Right lobe of liver (tissue), 4 donors: ENCODE data around the gene DDX41.

Experiments
- CTCF ChIP-seq, 4 donors: fragments of 200-600 bp in 3 of 4; fragments of 450-650 bp in 1 of 4; IDR thresholded peaks; one replicate each; pipeline versions ENCODE4 v1.5.1 to v1.8.0; 2016 to 2022; ENCODE audit warnings: antibody characterized with exemption in 4 of 4, mild to moderate bottlenecking in 2 of 4
- POLR2A ChIP-seq: fragments of 450-650 bp; IDR thresholded peaks from one replicate; pipeline ENCODE4 v1.6.1; 2017; ENCODE audit warnings: antibody characterized with exemption, mild to moderate bottlenecking
- donor health status: DM: no; HTN: no; CAD: no.
- donor health status: DM: no; HTN: no; CAD: no.
- donor health status: DM: no; HTN: yes; CAD: no.

GRCh38 chr5:177462021-177462670 is 54.6 kb downstream of the DDX41 start:
- no peak for TF ChIP-seq CTCF (IDR thresholded peaks at IDR 0.05)
- no peak for TF ChIP-seq POLR2A
